Erythroblast (primary cell): Measurements from ENCODE around the gene MTX3.

ENCODE experiments used
- GATA1 ChIP-seq: IDR thresholded peaks from 2 replicates; pipeline ENCODE4 v1.6.1; 2011; ENCODE audit warnings: low read depth, mild to moderate bottlenecking, control low read depth, low read length, moderate library complexity
- POLR2A ChIP-seq: IDR thresholded peaks from 2 replicates; pipeline ENCODE4 v1.6.1; 2011; ENCODE audit warnings: mild to moderate bottlenecking, low read length

- TF ChIP-seq POLR2A = no peak
- no peak for TF ChIP-seq GATA1
These were observed 17.6 kb downstream of the MTX3 start for GRCh38 chr5:79973511-79973910.
